ENCODE results near the gene NDP. TPM values are rescaled to one million over a fixed set of nuclear protein-coding genes. Genes with fewer than 3 reads are reported as not detected.

The NDP gene
- total and polyA plus RNA-seq, 4 donors: 1.3 to 3.7 TPM; not detected in 2

DNA sequence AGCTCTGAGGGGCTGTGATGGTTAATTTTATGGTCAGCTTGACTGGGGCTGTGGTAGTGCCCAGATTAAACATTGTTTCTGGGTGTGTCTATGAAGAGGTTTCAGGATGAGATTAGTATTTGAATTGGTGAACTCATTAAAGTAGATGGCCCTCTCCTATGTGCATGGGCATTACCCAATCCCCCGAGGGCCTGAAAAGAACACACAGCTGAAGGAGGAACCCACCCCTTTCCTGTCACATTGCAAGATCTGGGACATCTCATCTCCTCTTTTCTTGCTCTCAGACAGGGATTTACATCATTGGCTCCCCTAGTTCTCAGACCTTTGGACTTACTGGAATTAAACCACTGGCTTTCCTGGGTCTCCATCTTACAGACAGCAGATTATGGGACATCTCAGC lies 29.4 kb upstream of the NDP start:
- WGBS, 2 donors: 8 to 50% methylated on average over 1 of the region's 1 CpG
- H3K4me1 ChIP-seq (ENCODE audit: control insufficient read depth in 5 of 5, insufficient read depth in 5 of 5, low read length in 5 of 5): no peaks in the 10 kb centered on the region
- no peak for ATAC-seq (ENCODE audit: insufficient read depth, low FRiP score)
- DNase-seq: no peak
- TF ChIP-seq, protein P1, sequence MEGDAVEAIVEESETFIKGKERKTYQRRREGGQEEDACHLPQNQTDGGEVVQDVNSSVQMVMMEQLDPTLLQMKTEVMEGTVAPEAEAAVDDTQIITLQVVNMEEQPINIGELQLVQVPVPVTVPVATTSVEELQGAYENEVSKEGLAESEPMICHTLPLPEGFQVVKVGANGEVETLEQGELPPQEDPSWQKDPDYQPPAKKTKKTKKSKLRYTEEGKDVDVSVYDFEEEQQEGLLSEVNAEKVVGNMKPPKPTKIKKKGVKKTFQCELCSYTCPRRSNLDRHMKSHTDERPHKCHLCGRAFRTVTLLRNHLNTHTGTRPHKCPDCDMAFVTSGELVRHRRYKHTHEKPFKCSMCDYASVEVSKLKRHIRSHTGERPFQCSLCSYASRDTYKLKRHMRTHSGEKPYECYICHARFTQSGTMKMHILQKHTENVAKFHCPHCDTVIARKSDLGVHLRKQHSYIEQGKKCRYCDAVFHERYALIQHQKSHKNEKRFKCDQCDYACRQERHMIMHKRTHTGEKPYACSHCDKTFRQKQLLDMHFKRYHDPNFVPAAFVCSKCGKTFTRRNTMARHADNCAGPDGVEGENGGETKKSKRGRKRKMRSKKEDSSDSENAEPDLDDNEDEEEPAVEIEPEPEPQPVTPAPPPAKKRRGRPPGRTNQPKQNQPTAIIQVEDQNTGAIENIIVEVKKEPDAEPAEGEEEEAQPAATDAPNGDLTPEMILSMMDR (IDR thresholded peaks at IDR 0.05; ENCODE audit: control extremely low read depth, extremely low read depth): no peak
- no peak overlapping the region for H3K9ac ChIP-seq (ENCODE audit: insufficient read depth in 1 of 2, low read length in 2 of 2)
- H3K27me3 ChIP-seq (ENCODE audit: control insufficient read depth in 3 of 3, insufficient read depth in 3 of 3, low read length in 2 of 3): peaks cover 0 to 41% (median 22%) of the 10 kb centered on the region in 3 donors
- no peak overlapping the region for H3K4me3 ChIP-seq
- peaks cover 0 to 2% (median 0%) of the 10 kb centered on the region in 4 donors for H3K9me3 ChIP-seq (ENCODE audit: control insufficient read depth in 4 of 4, insufficient read depth in 3 of 4, low read length in 3 of 4)
- no peak overlapping the region for H3K27ac ChIP-seq (ENCODE audit: low read depth in 1 of 2, low read length in 1 of 2)
- no peaks in the 10 kb centered on the region for H3K36me3 ChIP-seq (ENCODE audit: control insufficient read depth in 4 of 4, insufficient read depth in 4 of 4, low read length in 4 of 4)

DNA sequence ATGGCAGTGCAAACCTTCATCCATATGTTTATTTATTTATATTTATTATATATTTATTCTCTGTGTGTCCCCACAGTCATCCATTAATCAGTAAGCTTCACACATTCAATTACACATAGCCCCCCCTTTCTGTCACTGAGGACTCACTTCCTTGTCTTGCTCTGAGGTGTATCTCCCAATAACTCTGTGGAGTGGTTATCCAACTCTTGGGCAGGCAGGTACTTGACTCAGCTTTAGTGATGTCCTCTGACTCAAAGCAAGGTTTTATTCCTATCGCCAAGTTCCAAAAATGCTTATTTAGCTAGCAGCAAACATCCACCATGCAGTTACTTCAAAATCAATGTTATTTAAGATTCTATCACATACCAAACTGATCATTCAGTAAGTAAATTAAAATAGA lies 25.2 kb upstream of the NDP start:
- H3K9me3 ChIP-seq (ENCODE audit: control insufficient read depth in 4 of 4, insufficient read depth in 3 of 4, low read length in 3 of 4): no peaks in the 10 kb centered on the region
- no peak overlapping the region for H3K9ac ChIP-seq (ENCODE audit: insufficient read depth in 1 of 2, low read length in 2 of 2)
- DNase-seq (no peak), ATAC-seq (ENCODE audit: insufficient read depth, low FRiP score) (no peak)
- no peaks in the 10 kb centered on the region for H3K4me1 ChIP-seq (ENCODE audit: control insufficient read depth in 5 of 5, insufficient read depth in 5 of 5, low read length in 5 of 5)
- TF ChIP-seq, protein P1 (IDR thresholded peaks at IDR 0.05; ENCODE audit: control extremely low read depth, extremely low read depth): no peak
- 94 to 100% methylated on average over 1 of the region's 1 CpG for WGBS, 2 donors
- peaks cover 0 to 20% (median 14%) of the 10 kb centered on the region in 3 donors for H3K27me3 ChIP-seq (ENCODE audit: control insufficient read depth in 3 of 3, insufficient read depth in 3 of 3, low read length in 2 of 3)
- no peak overlapping the region for H3K27ac ChIP-seq (ENCODE audit: low read depth in 1 of 2, low read length in 1 of 2)
- no peaks in the 10 kb centered on the region for H3K36me3 ChIP-seq (ENCODE audit: control insufficient read depth in 4 of 4, insufficient read depth in 4 of 4, low read length in 4 of 4)
- no peak overlapping the region for H3K4me3 ChIP-seq

DNA sequence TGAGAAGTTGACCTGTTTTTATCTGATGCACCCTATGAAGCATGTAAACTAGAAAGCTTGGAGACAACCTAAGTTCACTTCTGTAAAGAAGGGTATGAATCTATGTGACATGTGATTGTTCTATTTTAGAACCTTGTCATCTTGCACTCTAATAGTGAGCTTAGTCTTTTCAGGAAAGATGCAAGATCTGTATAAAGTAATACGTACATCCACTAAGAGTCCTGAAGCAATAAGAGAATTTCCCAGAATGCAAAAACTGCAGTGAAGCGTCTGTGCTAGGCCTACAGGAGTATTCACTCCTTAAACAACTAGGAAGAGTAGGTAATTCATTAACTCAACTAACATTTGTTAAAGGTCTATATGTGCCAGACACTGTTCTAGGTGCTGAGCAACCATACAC lies 23.3 kb upstream of the NDP start:
- Histone ChIP-seq H3K27ac (ENCODE audit: low read depth in 1 of 2, low read length in 1 of 2) (no peak overlapping the region), H3K9ac (ENCODE audit: insufficient read depth in 1 of 2, low read length in 2 of 2) (no peak overlapping the region), H3K4me3 (no peak overlapping the region), H3K9me3 (ENCODE audit: control insufficient read depth in 4 of 4, insufficient read depth in 3 of 4, low read length in 3 of 4) (no peaks in the 10 kb centered on the region), H3K4me1 (ENCODE audit: control insufficient read depth in 5 of 5, insufficient read depth in 5 of 5, low read length in 5 of 5) (no peaks in the 10 kb centered on the region), H3K36me3 (ENCODE audit: control insufficient read depth in 4 of 4, insufficient read depth in 4 of 4, low read length in 4 of 4) (no peaks in the 10 kb centered on the region), H3K27me3 (ENCODE audit: control insufficient read depth in 3 of 3, insufficient read depth in 3 of 3, low read length in 2 of 3) (peaks cover 0 to 16% (median 14%) of the 10 kb centered on the region in 3 donors)
- ATAC-seq (ENCODE audit: insufficient read depth, low FRiP score) (no peak), DNase-seq (no peak)
- 78 to 92% methylated on average over 2 of the region's 2 CpGs for WGBS, 2 donors
- TF ChIP-seq, protein P1 (IDR thresholded peaks at IDR 0.05; ENCODE audit: control extremely low read depth, extremely low read depth): no peak

DNA sequence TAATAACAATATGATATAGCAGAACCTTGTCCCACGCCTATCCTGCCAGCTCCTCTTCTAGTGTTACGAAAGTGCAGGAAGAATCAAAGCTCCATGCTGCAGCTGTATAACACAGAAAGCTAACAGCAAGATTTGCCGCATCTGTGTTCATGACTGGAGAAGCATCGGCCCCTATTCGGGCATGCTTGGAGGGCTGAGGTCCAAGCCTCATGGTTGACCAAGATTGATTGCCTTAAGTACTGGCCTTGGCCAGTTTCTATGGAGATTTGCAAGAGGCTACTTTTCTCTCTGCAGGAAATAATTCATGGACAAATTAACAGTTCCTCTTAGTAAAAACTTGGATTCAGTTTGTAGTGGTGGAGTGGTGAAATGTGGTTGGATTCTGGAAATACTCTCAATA lies 12.9 kb upstream of the NDP start:
- H3K9me3 ChIP-seq (ENCODE audit: control insufficient read depth in 4 of 4, insufficient read depth in 3 of 4, low read length in 3 of 4): no peaks in the 10 kb centered on the region
- H3K27me3 ChIP-seq (ENCODE audit: control insufficient read depth in 3 of 3, insufficient read depth in 3 of 3, low read length in 2 of 3): peaks cover 0 to 23% (median 9%) of the 10 kb centered on the region in 3 donors
- H3K4me1 ChIP-seq (ENCODE audit: control insufficient read depth in 5 of 5, insufficient read depth in 5 of 5, low read length in 5 of 5): no peaks in the 10 kb centered on the region
- ATAC-seq (ENCODE audit: insufficient read depth, low FRiP score) (no peak), DNase-seq (no peak)
- no peak overlapping the region for H3K4me3 ChIP-seq
- no peak overlapping the region for H3K27ac ChIP-seq (ENCODE audit: low read depth in 1 of 2, low read length in 1 of 2)
- 83 to 92% methylated on average over 5 of the region's 5 CpGs for WGBS, 2 donors
- no peak overlapping the region for H3K9ac ChIP-seq (ENCODE audit: insufficient read depth in 1 of 2, low read length in 2 of 2)
- TF ChIP-seq, protein P1 (IDR thresholded peaks at IDR 0.05; ENCODE audit: control extremely low read depth, extremely low read depth): no peak
- H3K36me3 ChIP-seq (ENCODE audit: control insufficient read depth in 4 of 4, insufficient read depth in 4 of 4, low read length in 4 of 4): no peaks in the 10 kb centered on the region

All from lung (tissue), 12 donors.